ENCODE results near the gene SRD5A3. TPM values are rescaled to one million over a fixed set of nuclear protein-coding genes. Genes with fewer than 3 reads are reported as not detected.
A peak's percentile ranks its signal among the peaks of the same experiment; 100 is the strongest.

SRD5A3 gene
- total and polyA plus RNA-seq, 9 of the 15 experiments (the other 6 are each of a cell fraction or from before 2014, with no cell fraction given): 2.5 to 37.0 (median 13.3) TPM

- TF ChIP-seq POLR2H (tag; IDR thresholded peaks at IDR 0.05; ENCODE audit: low read depth) (peak; percentile 87), ZNF263 (CRISPR knock-in tag; IDR thresholded peaks at IDR 0.05; ENCODE audit: borderline replicate concordance) (no peak), ZNF449 (CRISPR knock-in tag; IDR thresholded peaks at IDR 0.05) (no peak), CBX2 (IDR thresholded peaks at IDR 0.05; ENCODE audit: insufficient read depth, low read length, poor library complexity, severe bottlenecking) (no peak), SRF (CRISPR knock-in tag; IDR thresholded peaks at IDR 0.05) (no peak), NFIX (CRISPR knock-in tag; IDR thresholded peaks at IDR 0.05; ENCODE audit: low read depth) (no peak), ZNF785 (CRISPR knock-in tag; IDR thresholded peaks at IDR 0.05) (no peak), ZNF184 (CRISPR knock-in tag; IDR thresholded peaks at IDR 0.05) (no peak), MYC (IDR thresholded peaks at IDR 0.05; ENCODE audit: low read depth, low read length) (peak; percentile 74), MYC (CRISPR knock-in tag; IDR thresholded peaks at IDR 0.05; ENCODE audit: borderline replicate concordance, low read depth) (0 out of 2 replicates have a peak, but pooled peaks have one; percentile 50), PBX2 (CRISPR knock-in tag; IDR thresholded peaks at IDR 0.05; ENCODE audit: low read depth) (no peak), PBX2 (tag; conservative IDR thresholded peaks at IDR 0.05; ENCODE audit: low read depth) (no peak), ARID1B (IDR thresholded peaks at IDR 0.05) (no peak), MXD1 (CRISPR knock-in tag; IDR thresholded peaks at IDR 0.05; ENCODE audit: borderline replicate concordance, poor library complexity, severe bottlenecking) (no peak), ZNF764 (CRISPR knock-in tag; IDR thresholded peaks at IDR 0.05; ENCODE audit: low read depth) (no peak), E2F6 (IDR thresholded peaks at IDR 0.05; ENCODE audit: borderline replicate concordance in 1 of 2, extremely low read depth in 1 of 2, insufficient read depth in 1 of 2, insufficient read length in 1 of 2, low read depth in 1 of 2, low read length in 1 of 2, poor library complexity in 1 of 2, severe bottlenecking in 1 of 2) (peak in 1 of 2 experiments; percentile 91), POLR2B (IDR thresholded peaks at IDR 0.05; ENCODE audit: low read depth, partially characterized antibody) (peak; percentile 89), CBFA2T3 (IDR thresholded peaks at IDR 0.05) (no peak), ZNF583 (CRISPR knock-in tag; IDR thresholded peaks at IDR 0.05) (no peak)
These were observed 49.7 kb downstream of the SRD5A3 start, which contains the start of gene TMEM165 (continued) for GRCh38 chr4:55395529-55396307.
